SK-N-SH (cell line): Measurements from ENCODE around the gene SSBP2. TPM values are rescaled to one million over a fixed set of nuclear protein-coding genes. Genes with fewer than 3 reads are reported as not detected.

Experiments used
- CTCF ChIA-PET: fragments of 300-600, 350-600 bp; formaldehyde crosslinking; extraction: SDS; loops from one replicate; lab custom pipeline; 2021; lab: Yijun Ruan, JAX
- POLR2A ChIA-PET: fragments of 350-600 bp; sonication (Branson Sonifier 250); formaldehyde crosslinking; extraction: SDS; loops from one replicate; lab custom pipeline; 2020; ENCODE audit warnings: antibody characterized with exemption, inconsistent platforms; lab: Yijun Ruan, JAX
- DNase-seq: peaks from one replicate; pipeline ENCODE4 v3.0.0; 2012
- H2AFZ ChIP-seq: fragments of 200-600 bp; sonication (generic); 2 replicates; pipeline ENCODE4 v1.8.1; 2016; ENCODE audit warnings: antibody characterized with exemption, mild to moderate bottlenecking, low read depth
- H3F3A ChIP-seq: fragments of 200-600 bp; sonication (generic); replicated peaks from 2 replicates; pipeline ENCODE3; 2016; ENCODE audit warnings: antibody characterized with exemption, mild to moderate bottlenecking; ENCODE audit not compliant: insufficient read depth
- H3K27ac ChIP-seq, 2 experiments: fragments of 200-500 bp in 1 of 2; fragments of 200-600 bp in 1 of 2; sonication (Bioruptor generic) in 1 of 2; sonication (generic), shearing (Covaris generic) in 1 of 2; 2 replicates each; pipeline versions ENCODE4 v1.5.1 to v1.6.1; 2014 to 2016; ENCODE audit warnings: low read depth in 2 of 2, inconsistent platforms in 1 of 2, low read length in 1 of 2, mild to moderate bottlenecking in 1 of 2, mixed read lengths in 1 of 2
- H3K27me3 ChIP-seq: fragments of 200-600 bp; sonication (generic), shearing (Covaris generic); 2 replicates; pipeline ENCODE4 v1.6.1; 2016; ENCODE audit warnings: mixed run types; ENCODE audit not compliant: insufficient read depth
- H3K36me3 ChIP-seq, 2 experiments: fragments of 200-500 bp in 1 of 2; fragments of 200-600 bp in 1 of 2; sonication (Bioruptor generic) in 1 of 2; sonication (generic) in 1 of 2; replicated peaks in 1 of 2; 2 replicates each; pipeline versions ENCODE3 to v1.5.1; 2014 to 2016; ENCODE audit warnings: low read length in 1 of 2, mild to moderate bottlenecking in 1 of 2; ENCODE audit not compliant: insufficient read depth in 2 of 2, control insufficient read depth in 1 of 2
- H3K4me1 ChIP-seq, 2 experiments: fragments of 200-500 bp in 1 of 2; fragments of 200-600 bp in 1 of 2; sonication (Bioruptor generic) in 1 of 2; sonication (generic), shearing (Covaris generic) in 1 of 2; 2 replicates each; pipeline versions ENCODE4 v1.5.1 to v1.6.1; 2014 to 2016; ENCODE audit warnings: low read depth in 1 of 2, low read length in 1 of 2, mixed run types in 1 of 2; ENCODE audit not compliant: insufficient read depth in 2 of 2, control insufficient read depth in 1 of 2
- H3K4me2 ChIP-seq: fragments of 200-600 bp; sonication (generic), shearing (Covaris generic); 2 replicates; pipeline ENCODE4 v1.6.1; 2017; ENCODE audit warnings: mixed run types
- H3K4me3 ChIP-seq, 2 experiments: fragments of 200-500 bp in 1 of 2; fragments of 200-600 bp in 1 of 2; sonication (Bioruptor generic) in 1 of 2; sonication (generic), shearing (Covaris generic) in 1 of 2; 2 replicates each; pipeline versions ENCODE4 v1.5.1 to v1.8.1; 2014 to 2016; ENCODE audit warnings: low read depth in 2 of 2, inconsistent platforms in 1 of 2, low read length in 1 of 2, mild to moderate bottlenecking in 1 of 2, mixed read lengths in 1 of 2, moderate library complexity in 1 of 2
- H3K79me2 ChIP-seq: fragments of 200-600 bp; sonication (generic); 2 replicates; pipeline ENCODE4 v1.8.1; 2017; ENCODE audit warnings: mild to moderate bottlenecking; ENCODE audit not compliant: insufficient read depth
- H3K9ac ChIP-seq: fragments of 200-600 bp; sonication (generic); 2 replicates; pipeline ENCODE4 v1.6.1; 2017; ENCODE audit warnings: mixed run types
- H3K9me2 ChIP-seq: fragments of 200-600 bp; sonication (generic); 2 replicates; pipeline ENCODE4 v1.6.1; 2017; ENCODE audit warnings: mixed run types
- H3K9me3 ChIP-seq: fragments of 200-600 bp; sonication (generic); 2 replicates; pipeline ENCODE4 v1.6.1; 2017; ENCODE audit warnings: mixed run types, mild to moderate bottlenecking, moderate library complexity
- H4K20me1 ChIP-seq: fragments of 200-600 bp; sonication (generic); 2 replicates; pipeline ENCODE4 v1.6.1; 2017; ENCODE audit warnings: mild to moderate bottlenecking, mixed run types; ENCODE audit not compliant: insufficient read depth
- CHD2 ChIP-seq: fragments of 150-350 bp; IDR thresholded peaks from 2 replicates; pipeline ENCODE4 v1.6.1; 2018; ENCODE audit warnings: low read length; ENCODE audit not compliant: partially characterized antibody
- EZH2phosphoT487 ChIP-seq: fragments of 200-600 bp; sonication (generic); IDR thresholded peaks from 2 replicates; pipeline ENCODE4 v1.6.1; 2017; ENCODE audit warnings: low read depth, mixed run types, mild to moderate bottlenecking, antibody characterized with exemption, moderate library complexity, borderline replicate concordance
- FOXM1 ChIP-seq: IDR thresholded peaks from 2 replicates; pipeline ENCODE4 v1.4.0; 2012; ENCODE audit warnings: low read depth, mild to moderate bottlenecking
- GABPA ChIP-seq: IDR thresholded peaks from 2 replicates; pipeline ENCODE4 v1.4.0; 2012; ENCODE audit warnings: low read depth, mild to moderate bottlenecking
- GATA2 ChIP-seq: sonication (generic); formaldehyde crosslinking; IDR thresholded peaks from 2 replicates; pipeline ENCODE4 v1.5.0; 2020; ENCODE audit warnings: mild to moderate bottlenecking, missing genetic modification reagents
- JUND ChIP-seq: IDR thresholded peaks from 2 replicates; pipeline ENCODE4 v1.4.0; 2012
- MEF2A ChIP-seq: IDR thresholded peaks from 2 replicates; pipeline ENCODE4 v1.4.0; 2012; ENCODE audit warnings: low read depth, borderline replicate concordance
- MXI1 ChIP-seq: IDR thresholded peaks from 2 replicates; pipeline ENCODE4 v1.6.1; 2012; ENCODE audit warnings: mild to moderate bottlenecking, low read depth, low read length, improper control_type of control experiment
- NFIC ChIP-seq: IDR thresholded peaks from 2 replicates; pipeline ENCODE4 v1.4.0; 2012; ENCODE audit warnings: borderline replicate concordance
- NRF1 ChIP-seq: IDR thresholded peaks from 2 replicates; pipeline ENCODE4 v1.6.1; 2012; ENCODE audit warnings: low read depth, mild to moderate bottlenecking, low read length
- REST ChIP-seq: IDR thresholded peaks from 2 replicates; pipeline ENCODE4 v1.6.1; 2012; ENCODE audit warnings: mild to moderate bottlenecking, low read depth, low read length, moderate library complexity
- RXRA ChIP-seq: IDR thresholded peaks from 2 replicates; pipeline ENCODE4 v1.4.0; 2012; ENCODE audit warnings: low read depth, mild to moderate bottlenecking, borderline replicate concordance
- TAF1 ChIP-seq: IDR thresholded peaks from 2 replicates; pipeline ENCODE4 v1.6.1; 2012; ENCODE audit warnings: low read depth, mild to moderate bottlenecking, low read length, moderate library complexity, borderline replicate concordance
- USF2 ChIP-seq: fragments of 150-350 bp; IDR thresholded peaks from 2 replicates; pipeline ENCODE4 v1.6.1; 2017; ENCODE audit warnings: antibody characterized with exemption, low read length, low read depth, borderline replicate concordance
- WGBS: methylation state at CpG from one replicate; pipeline ENCODE4 v1.1.6; 2017; ENCODE audit warnings: low lambda C conversion rate; 5-methylcytosine and 5-hydroxymethylcytosine counted together
- polyA plus RNA-seq, 3 experiments: library from polyadenylated mRNA; depleted of rRNA; stranded (reverse); fragments of >200 nt; gene quantifications; 2 replicates each; pipeline ENCODE4 v1.2.3, GENCODE V29; 2012

The SSBP2 gene
- polyA plus RNA-seq, 1 of the 3 experiments (the other 2 are of a cell fraction), result 35.3 TPM

- TF ChIP-seq TAF1 (no peak), JUND (no peak), FOXM1 (no peak), NRF1 (no peak), MEF2A (no peak), GABPA (no peak)
These were observed 141.9 kb downstream of the SSBP2 start (continued) for GRCh38 chr5:81608976-81609375.

GRCh38 chr5:81607693-81608092, 143.2 kb downstream of the SSBP2 start:
- WGBS, result 76% methylated on average over 1 of the region's 1 CpG

GRCh38 chr5:81606150-81606549, 144.7 kb downstream of the SSBP2 start:
- no peak overlapping the region for H3K9ac ChIP-seq
- WGBS, result 97% methylated on average over 2 of the region's 2 CpGs
- 0 out of 4 replicates have a peak, but pooled peaks cover 0 to 5% of the 10 kb centered on the region in 2 experiments for H3K4me1 ChIP-seq
- no peak overlapping the region for H2AFZ ChIP-seq
- POLR2A ChIA-PET, result no interaction called here
- no peaks in the 10 kb centered on the region for H4K20me1 ChIP-seq
- H3K4me2 ChIP-seq, result no peak overlapping the region
- H3F3A ChIP-seq, result no peaks in the 10 kb centered on the region
- H3K4me3 ChIP-seq, result no peak overlapping the region
- no peaks in the 10 kb centered on the region for H3K9me2 ChIP-seq
- CTCF ChIA-PET, result no interaction called here
- no peak overlapping the region for H3K27ac ChIP-seq
- peaks cover 0 to 31% of the 10 kb centered on the region in 2 experiments for H3K36me3 ChIP-seq
- H3K27me3 ChIP-seq, result no peaks in the 10 kb centered on the region
- no peak for DNase-seq
- H3K79me2 ChIP-seq, result no peaks in the 10 kb centered on the region
- H3K9me3 ChIP-seq, result no peaks in the 10 kb centered on the region
- TF ChIP-seq NFIC (no peak), USF2 (no peak), NRF1 (no peak), MEF2A (no peak), CHD2 (no peak), REST (no peak), GATA2 (CRISPR knock-in tag) (no peak), RXRA (no peak)

More at GRCh38 chr5:81607693-81608092, 143.2 kb downstream of the SSBP2 start:
- Histone ChIP-seq H3K27me3 (no peaks in the 10 kb centered on the region), H4K20me1 (no peaks in the 10 kb centered on the region), H3K27ac (no peak overlapping the region), H3K9me3 (no peaks in the 10 kb centered on the region), H3F3A (peaks cover 8% of the 10 kb centered on the region), H3K9me2 (no peaks in the 10 kb centered on the region), H3K79me2 (no peaks in the 10 kb centered on the region), H2AFZ (no peak overlapping the region), H3K4me1 (no peaks in the 10 kb centered on the region), H3K9ac (no peak overlapping the region), H3K4me2 (no peak overlapping the region), H3K4me3 (no peak overlapping the region), H3K36me3 (peaks cover 0 to 40% of the 10 kb centered on the region in 2 experiments)
- TF ChIP-seq EZH2phosphoT487 (no peak), REST (no peak), MXI1 (no peak), TAF1 (no peak)
- ChIA-PET CTCF (interaction anchor here (0.8 kb wide), 1 partner anchor 17 kb away, joined by 3 read pairs; no protein-coding TSS in a partner anchor), POLR2A (no interaction called here)
- DNase-seq, result no peak
